Left renal pelvis (tissue), 4 donors: ENCODE results near the gene SLC14A1. TPM values are rescaled to one million over a fixed set of nuclear protein-coding genes. Genes with fewer than 3 reads are reported as not detected.

ENCODE experiments used
- DNase-seq, 4 donors: peaks; one replicate each; pipeline ENCODE4 v3.0.0-alpha.2; 2013; ENCODE audit warnings: low read depth in 4 of 4, low spot score in 3 of 4
- polyA plus RNA-seq, 4 donors: library from polyadenylated mRNA; unstranded; fragments of 120-200 nt; gene quantifications; one replicate each; pipeline ENCODE4 v1.2.1, GENCODE V29; 2013; ENCODE audit not compliant: insufficient read length in 4 of 4

The SLC14A1 gene
- polyA plus RNA-seq, 4 donors = 4.3 to 9.9 (median 4.7) TPM

DNA sequence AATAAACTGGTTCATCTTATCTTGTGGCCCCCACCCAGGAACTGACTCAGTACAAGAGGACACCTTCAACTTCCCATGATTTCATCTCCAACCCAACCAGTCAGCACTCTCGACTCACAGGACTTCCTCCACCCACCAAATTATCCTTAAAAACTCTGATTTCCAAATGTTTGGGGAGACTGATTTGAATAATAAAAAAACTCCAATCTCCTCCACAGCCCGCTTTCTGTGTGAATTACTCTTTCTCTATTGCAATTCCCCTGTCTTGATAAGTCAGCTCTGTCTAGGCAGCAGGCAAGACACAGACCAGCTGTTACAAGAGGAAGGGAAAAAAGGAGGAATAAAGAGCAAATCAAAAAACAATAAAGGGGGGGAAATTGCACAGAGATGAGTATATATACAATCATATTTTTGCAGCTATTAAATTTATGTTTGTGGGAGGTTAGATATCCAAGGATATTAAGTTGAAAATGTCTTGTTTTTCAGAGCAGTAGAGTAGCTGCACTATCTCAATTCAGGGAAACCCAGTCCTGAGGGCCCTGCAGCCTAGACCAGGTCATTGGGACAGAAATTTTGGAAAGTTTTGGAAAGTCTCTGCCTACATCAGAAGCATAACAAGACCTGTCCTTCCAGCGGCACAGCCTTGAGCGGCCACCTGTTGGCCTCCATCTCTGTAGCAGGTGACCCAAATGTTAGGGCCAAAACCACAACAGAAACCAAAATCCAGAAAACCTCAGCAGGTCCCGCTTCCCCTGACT lies 68.7 kb downstream of the SLC14A1 start:
- no peak for DNase-seq

- DNase-seq = no peak
Observed at GRCh38 chr18:45793264-45793965, 69.4 kb downstream of the SLC14A1 start.

DNA sequence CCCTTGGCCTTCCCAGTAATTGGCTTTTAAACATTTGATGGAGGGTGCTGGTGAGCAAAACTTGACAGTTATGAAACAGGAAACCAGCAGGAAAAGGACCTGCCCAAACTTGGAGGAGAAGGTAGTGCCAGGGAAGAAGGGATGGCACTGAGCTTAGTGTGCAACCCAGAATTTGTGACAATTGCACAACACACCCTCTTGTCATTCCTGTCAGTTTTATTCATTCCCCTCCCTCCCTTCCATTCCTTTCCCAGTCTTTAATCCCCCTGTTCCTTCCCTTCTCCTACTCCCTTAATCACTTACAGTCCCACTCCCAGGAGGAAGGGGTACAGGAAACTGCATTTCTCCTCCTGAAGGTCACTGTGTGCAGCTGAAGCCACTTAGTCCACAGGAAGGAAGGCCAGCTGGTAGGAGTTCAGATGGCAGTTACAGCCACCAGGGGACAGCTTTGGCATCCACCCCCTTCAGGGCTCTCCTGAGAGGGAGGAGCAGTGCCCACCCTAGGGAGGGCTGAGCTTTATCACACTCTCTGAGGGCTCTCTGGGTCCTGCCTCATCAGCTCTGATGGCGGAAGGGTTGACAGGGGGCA lies 77.5 kb downstream of the SLC14A1 start:
- no peak for DNase-seq

Other genes starting within 250 kb of the SLC14A1 start
- 10 to 100 TPM in 3 of 4 donors, under 1 TPM in 1; 0.85 to 17.8 (median 12.1) TPM for gene SLC14A2, start 108.7 kb upstream of the SLC14A1 start, polyA plus RNA-seq
- 1 to 10 TPM in 1 of 4 donors, under 1 TPM in 3; 0.46 to 1.0 (median 0.60) TPM for gene SIGLEC15, start 101.5 kb downstream of the SLC14A1 start, polyA plus RNA-seq
- 10 to 100 TPM; 18.3 to 33.2 (median 19.7) TPM for gene EPG5, start 243.1 kb downstream of the SLC14A1 start, polyA plus RNA-seq